Left kidney (tissue), 2 donors: ENCODE measurements around the gene CCDC30. TPM values are rescaled to one million over a fixed set of nuclear protein-coding genes. Genes with fewer than 3 reads are reported as not detected.
"Not testable (repeated sequence)": the region's sequence is repeated elsewhere in the genome, so short reads cannot be mapped to it uniquely, and the experiment has no call there.

ENCODE experiments used
- DNase-seq: peaks from one replicate; pipeline ENCODE4 v3.0.0-alpha.2; 2013
- polyA plus RNA-seq: library from polyadenylated mRNA; unstranded; fragments of 120-200 nt; gene quantifications from one replicate; pipeline ENCODE4 v1.2.1, GENCODE V29; 2013; ENCODE audit not compliant: insufficient read length

CCDC30 gene
- polyA plus RNA-seq, 1 donor = 26.7 TPM

DNA sequence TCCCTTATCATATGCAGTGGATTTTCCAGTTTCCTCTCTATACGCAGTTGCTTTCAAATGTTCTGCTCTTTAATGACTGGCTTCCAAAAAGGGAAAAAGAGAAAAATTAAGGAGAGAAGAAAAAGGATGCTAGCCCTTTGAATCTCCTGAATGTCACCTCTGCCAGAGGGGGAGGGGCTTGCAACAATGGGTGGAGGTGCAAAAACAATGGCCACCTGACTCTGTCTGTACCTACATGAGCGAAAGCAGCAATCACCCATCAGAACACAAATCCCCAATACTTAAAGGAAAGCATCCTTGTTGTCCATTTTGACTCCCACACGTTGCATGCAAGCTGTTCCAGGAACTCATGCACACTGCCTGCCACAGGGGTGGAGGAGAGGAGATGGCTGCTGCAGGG, 61.2 kb downstream of the CCDC30 start:
- DNase-seq = no peak

DNA sequence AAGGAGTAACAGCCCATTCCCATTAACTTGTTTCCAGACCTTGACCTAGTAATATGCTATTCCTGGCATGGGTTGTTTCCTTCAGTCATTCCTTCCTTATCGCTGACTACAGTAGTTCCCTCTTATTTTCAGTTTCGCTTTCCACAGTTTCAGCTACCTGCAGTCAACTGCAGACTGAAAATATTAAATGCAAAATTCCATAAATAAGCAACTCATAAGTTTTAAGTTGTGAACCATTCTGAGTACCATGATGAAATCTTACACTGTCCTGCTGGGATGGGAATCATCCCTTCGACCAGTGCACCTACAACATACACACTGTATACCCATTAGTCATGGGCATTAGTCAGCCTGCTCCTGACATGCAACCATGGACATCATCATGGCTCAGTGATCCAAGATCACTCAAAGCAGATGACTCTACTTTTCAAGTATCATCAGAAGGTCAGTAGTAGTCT, 66.7 kb downstream of the CCDC30 start:
- no peak for DNase-seq

DNA sequence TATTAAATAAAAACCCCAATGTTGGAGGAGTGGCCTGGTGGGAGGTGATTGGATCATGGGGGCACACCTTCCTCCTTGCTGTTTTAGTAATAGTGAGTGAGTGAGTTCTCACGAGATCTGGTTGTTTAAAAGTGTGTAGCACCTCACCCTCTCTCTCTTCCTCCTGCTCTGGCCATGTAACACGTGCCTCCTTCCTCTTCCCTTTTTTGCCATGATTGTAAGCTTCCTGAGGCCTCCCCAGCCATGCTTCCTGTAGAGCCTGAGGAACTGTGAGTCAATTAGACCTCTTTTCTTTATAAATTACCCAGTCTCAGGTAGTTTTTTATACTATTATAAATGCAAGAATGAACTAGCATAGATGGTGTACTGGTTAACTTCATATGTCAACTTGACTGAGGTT, 68.0 kb downstream of the CCDC30 start:
- no peak for DNase-seq

DNA sequence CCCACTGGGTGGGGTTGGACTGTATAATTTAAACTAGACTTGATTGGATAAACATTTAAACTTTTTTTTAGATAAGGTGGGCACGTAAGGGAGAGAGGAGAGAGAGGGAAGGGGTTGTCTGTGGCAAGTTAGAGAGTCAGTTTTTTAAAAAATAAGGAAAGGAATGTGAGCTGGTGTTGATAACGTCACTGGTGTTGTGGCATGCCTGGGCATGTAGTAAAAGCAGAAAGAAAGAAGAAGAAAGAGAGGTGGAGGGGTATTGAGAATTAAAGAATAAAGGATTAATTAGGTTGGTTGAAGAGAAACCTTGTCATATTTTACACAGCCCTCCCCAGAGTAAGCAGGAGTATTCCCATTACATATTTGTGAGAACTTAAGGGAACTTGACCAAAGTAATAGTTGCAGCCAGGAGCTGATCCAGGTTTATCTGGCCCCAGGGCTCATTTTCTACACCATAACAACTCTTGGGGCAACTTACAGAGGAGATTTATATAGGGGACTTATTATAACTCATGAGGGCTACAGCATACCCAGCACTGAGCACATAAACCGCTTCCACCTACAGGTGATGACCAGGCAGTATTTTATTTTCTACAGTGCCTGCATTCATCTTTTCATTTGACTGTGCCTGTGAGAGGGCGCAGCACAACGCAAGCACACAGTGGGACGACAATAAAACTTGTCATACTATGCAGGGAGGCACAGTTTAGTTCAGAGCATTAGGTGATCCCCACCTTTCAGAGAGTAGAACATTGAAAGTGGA, 70.2 kb downstream of the CCDC30 start:
- no peak for DNase-seq

DNA sequence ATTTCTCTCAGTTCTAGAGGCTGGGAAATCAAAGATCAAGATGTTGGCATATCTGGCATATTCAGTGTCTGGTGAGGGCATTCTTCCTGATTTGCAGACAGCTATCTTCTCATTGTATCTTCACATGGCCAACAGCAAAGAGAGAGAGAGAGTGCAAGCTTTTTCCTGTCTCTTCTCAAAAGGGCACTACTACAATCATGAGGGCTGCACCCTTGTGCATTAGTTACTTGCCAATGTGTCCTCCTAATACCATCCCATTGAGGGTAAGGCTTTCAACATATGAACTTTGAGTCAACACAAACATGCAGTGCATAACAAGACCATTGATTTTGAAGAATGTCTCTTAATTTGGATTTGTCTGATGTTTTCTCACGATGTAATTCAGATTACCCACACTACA, 78.0 kb downstream of the CCDC30 start:
- no peak for DNase-seq

DNA sequence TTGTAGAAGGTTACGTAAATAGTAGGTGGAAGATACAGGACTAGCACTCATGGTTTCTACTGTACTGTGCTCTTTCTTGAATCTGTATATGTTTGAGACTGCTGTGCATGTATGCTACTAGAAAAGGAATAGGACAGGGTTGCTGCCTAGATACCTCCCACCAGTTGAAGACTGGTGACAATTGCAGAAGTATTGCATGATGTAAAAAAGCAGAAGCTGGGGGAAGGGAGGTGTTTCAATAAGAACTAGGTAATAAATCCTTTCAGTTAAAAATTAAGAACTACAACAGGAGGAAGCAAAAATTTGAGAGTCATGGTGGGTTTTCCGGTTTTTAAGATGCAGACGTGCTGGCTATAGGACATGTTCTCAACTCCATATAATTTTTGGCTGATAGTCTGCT, 88.1 kb downstream of the CCDC30 start:
- no peak for DNase-seq

DNA sequence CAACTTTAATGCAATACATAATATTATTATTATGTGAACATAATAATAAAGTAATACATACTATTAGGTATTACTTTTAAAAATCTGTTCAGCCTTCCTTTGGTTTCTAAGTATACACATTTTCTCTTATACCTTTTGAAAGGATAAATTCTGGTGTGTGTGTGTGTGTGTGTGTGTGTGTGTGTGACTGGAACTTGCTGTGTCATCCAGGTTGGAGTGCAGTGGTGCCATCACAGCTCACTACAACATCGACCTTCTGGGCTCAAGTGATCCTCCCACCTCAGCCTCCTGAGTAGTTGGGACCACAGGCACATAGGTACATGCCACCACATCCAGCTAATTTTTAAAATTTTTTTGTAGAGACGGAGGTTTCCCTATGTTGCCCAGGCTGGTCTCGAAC, 88.5 kb downstream of the CCDC30 start:
- no peak for DNase-seq

DNA sequence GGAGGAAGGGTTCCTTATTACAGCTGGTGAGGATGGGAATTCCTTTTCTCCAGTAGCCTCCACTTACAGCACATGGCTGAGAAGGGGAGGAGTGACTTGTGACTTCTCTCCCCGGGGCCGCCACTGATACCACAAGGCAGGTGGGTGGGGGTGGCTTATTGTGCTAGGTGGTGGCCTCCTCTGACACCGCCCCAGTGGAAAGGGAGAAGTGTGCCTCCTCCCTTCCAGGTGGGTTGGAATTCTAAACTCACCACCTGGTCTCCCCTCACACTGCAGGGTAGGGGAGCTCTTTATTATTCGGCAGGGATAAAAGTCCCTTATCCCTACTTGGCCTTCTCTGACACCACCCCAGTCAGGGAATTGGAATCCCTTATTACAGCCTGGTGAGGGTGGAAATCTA, 89.5 kb downstream of the CCDC30 start:
- DNase-seq = no peak

DNA sequence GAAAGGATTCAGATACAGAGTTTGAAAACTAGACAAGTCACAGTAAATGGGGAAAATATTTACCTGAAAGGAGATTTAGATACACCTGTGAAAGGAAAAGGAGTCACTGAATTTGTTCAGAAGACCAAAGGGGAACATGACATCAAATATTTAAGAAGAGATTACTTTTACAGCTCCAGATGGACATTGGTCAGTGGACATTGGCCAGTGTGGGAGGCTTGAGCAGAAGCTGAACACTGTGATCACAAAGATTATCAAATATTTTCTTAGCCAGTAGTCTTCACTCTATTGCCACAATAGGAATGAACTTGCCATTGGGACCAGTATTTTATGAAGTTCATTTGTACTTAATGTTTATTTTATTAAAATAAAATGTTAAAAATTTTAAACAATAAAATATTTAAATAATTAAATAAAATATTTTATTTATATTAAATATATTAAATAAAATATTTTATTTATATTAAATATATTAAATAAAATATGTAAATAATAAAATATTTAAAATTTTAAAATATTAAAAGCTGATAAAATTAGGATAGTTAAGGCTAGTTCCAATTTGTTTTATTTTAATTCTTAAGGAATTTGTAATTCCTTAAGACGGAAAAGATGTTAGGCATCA, 94.3 kb downstream of the CCDC30 start:
- no peak for DNase-seq

DNA sequence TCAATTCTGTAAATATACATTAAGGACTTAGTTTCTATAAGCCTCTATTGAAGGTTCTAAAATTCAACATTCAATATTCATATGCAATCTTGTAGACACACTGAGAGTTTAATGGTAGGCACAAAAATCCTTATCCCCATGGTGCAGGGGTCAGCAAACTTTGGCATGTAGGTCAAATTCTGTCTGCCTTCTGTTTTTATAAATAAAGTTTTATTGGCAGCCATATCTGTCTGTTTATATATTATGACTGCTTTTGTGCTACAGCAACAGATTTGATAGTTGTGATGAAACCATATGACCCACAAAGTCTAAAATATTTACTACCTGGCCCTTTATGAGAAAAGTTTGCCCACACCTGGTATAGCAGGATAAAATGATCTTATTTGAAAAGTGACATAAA, 104.0 kb downstream of the CCDC30 start:
- no peak for DNase-seq

DNA sequence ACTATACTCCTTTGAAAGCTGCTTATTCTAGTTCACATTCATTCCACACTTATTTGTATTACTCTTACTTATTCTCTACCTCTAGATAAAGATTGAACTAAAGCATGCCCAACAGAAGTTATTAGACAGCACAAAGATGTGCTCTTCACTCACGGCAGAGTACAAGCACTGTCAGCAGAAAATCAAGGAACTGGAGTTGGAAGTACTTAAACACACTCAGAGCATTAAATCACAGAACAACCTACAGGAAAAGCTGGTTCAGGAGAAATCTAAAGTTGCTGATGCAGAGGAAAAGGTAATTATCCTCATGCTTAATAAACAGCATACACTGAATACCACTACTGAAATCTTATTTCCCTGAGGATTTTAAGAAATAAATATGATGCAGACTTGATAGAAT, 113.8 kb downstream of the CCDC30 start:
- DNase-seq = no peak

DNA sequence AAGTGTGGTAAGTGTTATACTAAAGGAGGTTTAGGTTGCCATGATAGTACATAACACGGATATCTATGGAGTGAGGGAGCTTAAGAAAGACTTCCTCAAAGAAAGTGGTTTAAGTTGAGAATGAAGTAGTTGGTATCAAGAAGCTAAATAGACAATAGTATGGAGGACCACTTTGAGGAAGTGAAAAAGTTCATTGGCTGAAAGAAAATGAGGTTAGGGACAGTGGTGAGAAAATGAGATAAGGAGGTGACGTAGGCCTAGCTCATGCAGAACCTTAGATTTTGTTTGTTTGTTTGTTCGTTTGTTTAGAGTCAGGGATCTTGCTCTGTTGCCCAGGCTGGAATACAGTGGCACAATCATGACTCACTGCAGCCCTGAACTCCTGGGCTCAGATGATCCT, 122.9 kb downstream of the CCDC30 start:
- no peak for DNase-seq

DNA sequence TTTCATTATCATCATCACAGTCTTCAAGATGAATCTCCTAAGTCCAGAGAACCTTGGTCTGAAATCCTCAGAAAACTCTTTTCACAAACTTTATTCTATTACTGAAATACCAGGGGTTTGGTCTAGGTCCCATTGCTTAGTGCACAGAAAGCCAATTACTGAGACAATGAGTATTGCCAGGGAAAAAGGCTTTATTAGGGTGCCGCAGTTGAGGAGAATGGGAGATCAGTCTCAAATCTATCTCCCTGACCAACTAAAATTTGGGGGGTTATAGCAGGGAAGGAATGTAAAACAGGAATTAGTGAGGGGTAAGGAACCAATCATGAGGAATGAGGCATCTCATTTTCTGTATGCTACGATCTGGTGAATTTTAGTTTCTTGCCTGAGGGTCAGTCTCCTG, 124.7 kb downstream of the CCDC30 start:
- DNase-seq = no peak

DNA sequence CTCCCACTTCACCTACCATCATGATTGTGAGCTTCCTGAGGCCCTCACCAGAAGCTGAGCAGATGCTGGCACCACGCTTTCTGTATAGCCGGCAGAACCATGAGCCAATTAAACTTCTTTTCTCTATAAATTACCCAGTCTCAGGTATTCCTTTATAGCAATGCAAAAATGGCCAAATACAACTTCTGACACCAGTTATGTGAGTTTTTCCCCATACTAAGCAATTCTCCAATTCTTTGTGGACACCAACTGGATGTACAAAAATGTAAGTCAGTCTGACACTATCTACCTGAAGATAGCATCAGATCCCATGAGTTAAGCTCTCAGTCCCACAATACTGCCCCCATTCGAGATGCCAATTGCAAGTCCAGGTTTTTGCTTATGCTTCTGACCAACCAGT, 129.7 kb downstream of the CCDC30 start:
- DNase-seq = no peak

DNA sequence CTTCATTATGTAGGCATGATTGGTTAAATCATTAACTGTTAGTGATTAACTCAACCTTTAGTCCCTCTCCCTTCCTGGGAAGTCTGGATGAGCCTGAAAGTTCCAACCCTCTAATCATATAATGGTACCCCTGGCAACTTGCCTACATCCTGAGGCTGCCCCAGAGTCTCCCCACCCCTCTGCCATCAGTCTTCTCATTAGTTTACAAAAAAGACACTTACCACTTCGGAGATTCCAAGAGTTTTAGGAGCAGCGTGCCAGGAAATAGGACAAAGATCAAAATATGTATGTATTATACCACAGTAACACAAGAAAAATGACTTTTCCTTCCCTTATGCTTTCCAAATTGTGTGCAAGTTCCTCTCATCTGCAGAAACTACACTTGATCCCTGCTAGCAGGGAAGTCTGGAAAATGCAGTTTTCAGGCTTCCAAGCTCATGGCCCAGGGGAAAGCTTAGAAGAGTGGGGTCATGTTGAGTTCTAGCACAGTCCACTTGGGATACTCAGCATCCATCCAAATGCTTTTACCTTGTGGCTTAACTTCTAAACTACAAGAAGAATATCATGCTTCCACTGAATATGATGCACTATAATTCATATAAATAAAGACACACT, 130.5 kb downstream of the CCDC30 start:
- DNase-seq = no peak

DNA sequence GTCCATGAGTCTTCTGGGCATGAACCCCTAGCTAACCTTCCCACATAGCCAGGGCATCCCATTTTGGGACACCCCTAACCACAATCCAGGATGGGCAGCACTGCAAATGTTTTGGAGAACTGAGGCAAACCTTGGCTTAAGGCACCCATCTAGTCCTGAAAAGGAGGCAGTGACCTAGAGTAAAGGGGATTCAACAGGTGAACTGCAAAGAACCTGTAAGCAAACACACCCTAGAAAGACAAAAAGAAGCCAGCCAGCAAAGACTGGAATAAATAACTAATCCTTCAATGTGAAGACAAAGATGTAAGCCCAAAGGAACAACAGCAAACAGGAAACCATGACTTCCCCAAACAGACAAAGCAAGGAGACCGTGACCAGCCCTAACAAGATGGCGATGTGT, 138.4 kb downstream of the CCDC30 start:
- DNase-seq = no peak

DNA sequence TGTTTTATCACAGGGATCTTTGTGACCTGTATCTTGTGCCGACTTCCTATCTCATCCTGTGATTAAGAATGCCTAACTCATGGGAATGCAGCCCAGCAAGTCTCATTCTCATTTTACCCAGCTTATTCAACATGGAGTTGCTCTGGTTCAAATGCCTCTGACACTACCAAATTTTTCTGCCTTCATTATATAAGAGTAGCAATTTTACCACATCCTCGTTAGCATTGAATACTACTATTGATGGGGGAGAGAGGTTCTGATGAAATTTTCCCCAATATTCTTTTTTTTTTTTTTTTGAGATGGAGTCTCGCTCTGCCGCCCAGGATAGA, 150.7 kb downstream of the CCDC30 start:
- DNase-seq = no peak

DNA sequence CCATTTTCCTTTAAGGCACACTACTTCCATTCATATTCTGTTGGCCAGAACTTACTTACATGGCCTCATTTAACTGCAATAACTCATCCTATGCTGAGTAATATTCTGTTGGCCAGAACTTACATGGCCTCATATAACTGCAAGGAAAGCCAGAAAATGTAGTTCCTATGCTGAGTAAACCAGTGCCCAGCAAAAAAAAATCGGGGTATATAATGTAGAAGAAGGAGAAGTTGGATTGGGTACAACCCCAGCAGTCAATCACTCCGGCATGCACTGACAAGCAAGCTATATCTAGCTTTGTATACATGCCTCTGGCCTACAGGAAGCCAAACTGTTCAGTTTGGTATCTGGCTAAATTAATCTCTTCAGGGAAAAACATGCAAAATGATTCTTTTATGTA, 155.8 kb downstream of the CCDC30 start:
- no peak for DNase-seq

DNA sequence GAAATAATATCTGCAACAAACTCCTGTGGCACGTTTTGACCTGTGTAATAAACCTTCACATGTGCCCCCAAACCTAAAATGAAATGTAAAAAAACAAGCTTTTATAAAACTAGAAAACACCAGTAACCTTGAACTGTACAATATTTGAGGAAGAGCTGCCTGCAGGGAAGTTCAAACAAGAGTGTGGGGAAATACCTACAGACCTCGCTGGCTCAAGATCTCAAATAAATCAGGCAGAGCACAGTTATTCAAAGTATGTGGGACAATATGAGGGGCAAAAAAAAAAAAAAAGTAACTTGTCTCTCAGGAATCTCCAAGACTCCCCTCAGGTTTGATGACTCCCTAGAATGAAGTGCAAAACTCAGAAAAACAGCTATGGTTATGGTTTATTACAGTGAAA, 157.2 kb downstream of the CCDC30 start:
- no peak for DNase-seq

DNA sequence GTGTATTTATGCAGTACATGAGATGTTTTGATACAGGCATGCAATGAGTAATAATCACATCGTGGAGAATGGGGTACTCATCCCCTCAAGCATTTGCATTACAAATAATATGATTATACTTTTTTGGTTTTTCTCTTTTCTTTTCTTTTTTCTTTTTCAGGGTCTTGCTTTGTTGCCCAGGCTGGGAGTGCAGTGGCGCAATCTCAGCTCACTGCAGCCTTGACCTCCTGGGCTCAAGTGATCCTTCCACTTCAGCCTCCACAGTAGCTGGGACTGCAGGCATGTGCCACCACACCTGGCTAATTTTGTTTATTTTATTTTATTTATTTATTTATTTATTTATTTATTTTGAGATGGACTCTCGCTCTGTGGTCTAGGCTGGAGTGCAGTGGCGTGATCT, 158.1 kb downstream of the CCDC30 start:
- not testable (repeated sequence) for DNase-seq

DNA sequence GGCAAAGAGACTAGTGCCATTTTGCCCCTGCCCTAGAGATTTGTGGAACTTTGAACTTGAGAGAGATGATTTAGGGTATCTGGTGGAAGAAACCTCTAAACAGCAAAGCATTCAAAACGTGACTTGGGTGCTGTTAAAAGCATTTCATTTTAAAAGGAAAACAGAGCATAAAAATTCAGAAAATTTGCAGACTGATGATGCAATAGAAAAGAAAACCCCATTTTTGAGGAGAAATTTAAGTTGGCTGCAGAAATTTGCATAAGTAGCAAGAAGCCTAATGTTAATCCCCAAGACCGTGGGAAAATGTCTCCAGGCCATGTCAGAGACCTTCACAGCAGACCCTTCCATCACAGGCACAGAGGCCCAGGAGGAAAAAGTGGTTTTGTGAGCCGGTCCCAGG, 164.1 kb downstream of the CCDC30 start:
- not testable (repeated sequence) for DNase-seq

DNA sequence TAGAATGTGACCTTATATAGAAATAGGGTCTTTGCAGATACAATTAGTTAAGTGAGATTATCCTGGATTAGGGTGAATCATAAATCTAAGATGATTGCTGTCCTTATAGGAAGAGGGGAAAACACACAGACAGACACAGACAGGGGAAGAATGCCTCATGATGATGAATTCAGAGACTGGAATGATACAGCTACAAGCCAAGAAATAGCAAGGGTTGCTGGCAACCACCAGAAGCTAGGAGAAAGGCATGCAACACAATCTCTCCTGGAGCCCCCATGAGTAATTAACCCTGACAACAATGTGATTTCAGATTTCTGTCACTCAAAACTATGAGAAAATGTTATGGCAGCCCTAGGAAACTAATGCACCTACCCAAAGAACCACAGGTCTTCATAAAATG, 176.0 kb downstream of the CCDC30 start:
- no peak for DNase-seq

DNA sequence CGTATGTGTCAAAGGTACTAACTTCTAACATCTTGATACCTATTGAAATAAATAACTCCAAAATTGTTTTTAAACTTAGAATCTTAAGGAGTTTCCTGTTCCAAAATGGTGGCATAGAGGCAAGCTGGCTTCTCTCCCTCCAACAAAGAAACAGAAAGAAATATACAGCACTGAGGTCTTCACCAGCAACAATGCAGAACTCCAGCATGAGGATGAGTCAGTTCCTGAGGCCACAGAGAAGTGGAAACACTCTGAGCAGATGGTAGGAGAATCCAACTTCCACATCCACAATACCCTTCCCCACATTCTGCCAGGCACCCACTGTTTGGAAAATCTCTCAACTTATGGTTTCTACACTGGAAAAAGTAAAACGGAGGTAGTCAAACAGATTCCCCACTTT, 183.0 kb downstream of the CCDC30 start:
- no peak for DNase-seq

DNA sequence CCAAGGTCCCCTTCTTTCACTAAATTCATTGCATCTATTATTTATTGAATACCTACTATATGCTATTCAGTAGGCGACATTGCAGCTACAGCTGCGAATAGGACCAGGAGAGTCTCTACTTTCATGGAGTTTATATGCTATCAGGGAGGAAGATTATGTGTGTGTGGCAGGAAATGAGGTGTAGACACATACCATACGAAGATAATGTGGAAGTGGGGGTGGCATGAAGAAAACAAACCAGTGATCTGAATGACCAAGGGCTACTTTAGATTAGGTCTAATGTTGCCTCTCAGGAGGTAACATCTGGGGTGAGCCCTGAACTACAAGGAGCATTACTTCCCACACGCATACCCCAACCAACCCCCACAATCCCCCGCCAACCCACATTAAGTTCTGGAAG, 194.1 kb downstream of the CCDC30 start:
- no peak for DNase-seq
